Ramos (cell line): ENCODE data around the gene ANKRD7.

ENCODE experiments used
- in situ Hi-C: fragments of 300-500 bp; cut with MboI; formaldehyde crosslinking; loops from one replicate; pipeline ENCODE4 v1.14.3; 2022; ENCODE audit warnings: low sequenced_read_pairs; ENCODE audit not compliant: unreplicated experiment

The ANKRD7 gene, protein sequence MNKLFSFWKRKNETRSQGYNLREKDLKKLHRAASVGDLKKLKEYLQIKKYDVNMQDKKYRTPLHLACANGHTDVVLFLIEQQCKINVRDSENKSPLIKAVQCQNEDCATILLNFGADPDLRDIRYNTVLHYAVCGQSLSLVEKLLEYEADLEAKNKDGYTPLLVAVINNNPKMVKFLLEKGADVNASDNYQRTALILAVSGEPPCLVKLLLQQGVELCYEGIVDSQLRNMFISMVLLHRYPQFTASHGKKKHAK

DNA sequence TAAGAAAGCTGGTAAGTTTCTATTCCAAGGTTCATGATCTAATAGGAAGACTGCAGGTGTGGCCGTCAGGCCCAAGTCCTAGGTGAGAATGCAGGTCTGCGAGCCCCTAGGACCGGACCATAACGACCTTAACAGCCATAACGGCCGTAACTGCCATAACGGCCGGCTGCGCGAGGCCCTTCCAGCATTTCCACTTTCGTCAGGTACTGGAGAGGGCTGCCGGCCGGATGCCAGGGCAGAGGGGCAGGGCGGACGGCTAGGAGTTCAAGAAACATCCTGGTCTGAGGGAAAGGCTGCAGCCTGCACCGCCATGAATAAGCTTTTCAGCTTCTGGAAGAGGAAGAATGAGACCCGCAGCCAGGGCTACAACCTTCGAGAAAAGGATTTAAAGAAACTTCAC lies at the start of gene ANKRD7:
Gene ANKRD7, plus strand, starts transcription at position 184 of the 400 bp plus-strand sequence. Its CDS starts 127 bp downstream, at position 311.
- in situ Hi-C loops = no loop called here

DNA sequence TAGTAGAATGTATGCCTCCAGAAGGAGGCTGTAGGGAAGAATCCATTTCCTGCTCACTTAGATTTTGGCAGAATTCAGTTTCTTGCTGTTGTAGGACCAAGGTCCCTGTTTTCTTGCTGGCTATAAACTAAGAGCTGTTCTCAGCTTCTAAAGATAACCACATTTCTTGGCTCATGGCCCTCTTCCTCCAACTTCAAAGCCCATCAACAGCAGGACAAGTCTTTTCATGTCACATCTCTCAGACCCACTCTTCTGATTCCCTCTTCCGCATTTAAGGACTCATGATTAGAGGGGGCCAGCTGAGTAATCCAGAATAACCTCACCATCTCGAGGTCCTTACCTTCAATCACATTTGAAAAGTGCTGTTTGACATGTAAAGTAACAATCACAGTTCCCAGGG lies 48.8 kb upstream of the ANKRD7 start:
- in situ Hi-C loops = loop anchor here (25.0 kb wide), 1 partner anchor 1313 kb away; the partner anchor contains the start of gene CAPZA2

DNA sequence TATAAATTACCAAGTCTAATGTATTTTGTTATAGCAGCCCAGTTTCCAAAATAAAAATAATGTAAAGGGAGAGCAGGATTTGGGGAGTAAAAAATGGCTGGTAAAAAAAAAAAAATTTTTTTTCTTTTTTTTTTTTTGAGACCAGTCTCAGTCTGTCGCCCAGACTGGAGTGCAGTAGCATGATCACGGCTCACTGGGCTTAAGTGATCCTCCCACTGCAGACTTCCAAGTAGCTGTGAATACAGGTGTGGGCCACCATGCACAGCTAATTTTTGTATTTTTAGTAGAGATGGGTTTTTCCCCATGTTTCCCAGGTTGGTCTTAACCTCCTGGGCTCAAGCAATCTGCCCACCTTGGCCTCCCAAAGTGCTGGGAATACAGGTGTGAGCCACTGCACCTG lies 45.3 kb upstream of the ANKRD7 start:
- in situ Hi-C loops = loop anchor here (25.0 kb wide), 1 partner anchor 1317 kb away; the partner anchor contains the start of gene CAPZA2

DNA sequence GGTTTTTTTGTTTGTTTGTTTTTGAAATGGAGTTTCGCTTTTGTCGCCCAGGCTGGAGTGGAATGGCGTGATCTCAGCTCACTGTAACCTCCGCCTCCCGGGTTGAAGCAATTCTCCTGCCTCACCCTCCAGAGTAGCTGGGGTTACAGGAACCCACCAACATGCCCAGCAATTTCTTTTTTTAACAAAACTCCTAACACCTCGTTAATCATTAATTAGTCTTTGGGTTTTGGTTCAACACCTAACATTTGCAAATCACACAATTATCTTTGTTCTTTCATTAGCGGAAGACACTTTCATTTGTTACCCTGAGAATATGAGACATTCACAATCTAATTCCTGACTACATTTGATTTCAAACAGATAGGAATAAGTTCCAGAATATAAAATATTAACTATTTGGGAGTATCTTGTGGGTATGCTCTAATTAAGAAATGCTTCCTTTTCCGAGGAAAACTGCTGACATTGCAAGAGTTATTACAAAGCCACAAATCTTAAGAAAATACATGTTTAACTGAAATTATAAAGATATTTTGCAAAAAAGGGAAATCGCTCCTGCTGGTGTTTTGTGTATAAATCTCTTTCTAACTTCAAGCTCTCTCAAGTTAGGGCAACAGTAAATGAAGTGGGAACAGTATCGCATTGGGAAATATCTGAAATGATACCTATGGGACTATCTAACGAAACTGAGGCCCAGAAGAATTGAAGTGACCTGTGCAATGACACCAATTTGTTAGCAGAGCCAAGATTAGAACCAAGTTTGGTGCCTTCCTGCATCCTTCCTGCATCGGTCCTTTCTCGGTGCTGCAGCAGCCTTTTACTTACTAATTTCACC lies 41.7 kb upstream of the ANKRD7 start:
- in situ Hi-C loops = loop anchor here (25.0 kb wide), 1 partner anchor 1321 kb away; the partner anchor contains the start of gene CAPZA2

DNA sequence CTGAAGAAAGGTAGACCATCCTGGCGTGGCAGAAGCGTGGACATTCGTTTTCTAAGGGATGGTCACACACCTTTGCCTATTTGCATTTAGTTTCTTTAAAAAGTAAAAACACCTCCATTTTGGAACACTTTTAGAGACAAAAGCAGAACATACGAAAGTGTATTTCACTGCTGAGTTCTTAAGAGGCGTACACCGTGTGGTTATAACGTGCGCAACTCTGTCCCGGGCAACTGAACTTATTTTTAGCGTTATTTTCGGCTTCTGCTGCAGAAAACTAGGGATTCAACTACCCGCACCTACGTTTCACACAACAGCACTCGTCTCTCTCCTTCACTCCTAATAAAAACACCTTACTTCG lies 41.1 kb upstream of the ANKRD7 start:
- in situ Hi-C loops = loop anchor here (25.0 kb wide), 1 partner anchor 1321 kb away; the partner anchor contains the start of gene CAPZA2

DNA sequence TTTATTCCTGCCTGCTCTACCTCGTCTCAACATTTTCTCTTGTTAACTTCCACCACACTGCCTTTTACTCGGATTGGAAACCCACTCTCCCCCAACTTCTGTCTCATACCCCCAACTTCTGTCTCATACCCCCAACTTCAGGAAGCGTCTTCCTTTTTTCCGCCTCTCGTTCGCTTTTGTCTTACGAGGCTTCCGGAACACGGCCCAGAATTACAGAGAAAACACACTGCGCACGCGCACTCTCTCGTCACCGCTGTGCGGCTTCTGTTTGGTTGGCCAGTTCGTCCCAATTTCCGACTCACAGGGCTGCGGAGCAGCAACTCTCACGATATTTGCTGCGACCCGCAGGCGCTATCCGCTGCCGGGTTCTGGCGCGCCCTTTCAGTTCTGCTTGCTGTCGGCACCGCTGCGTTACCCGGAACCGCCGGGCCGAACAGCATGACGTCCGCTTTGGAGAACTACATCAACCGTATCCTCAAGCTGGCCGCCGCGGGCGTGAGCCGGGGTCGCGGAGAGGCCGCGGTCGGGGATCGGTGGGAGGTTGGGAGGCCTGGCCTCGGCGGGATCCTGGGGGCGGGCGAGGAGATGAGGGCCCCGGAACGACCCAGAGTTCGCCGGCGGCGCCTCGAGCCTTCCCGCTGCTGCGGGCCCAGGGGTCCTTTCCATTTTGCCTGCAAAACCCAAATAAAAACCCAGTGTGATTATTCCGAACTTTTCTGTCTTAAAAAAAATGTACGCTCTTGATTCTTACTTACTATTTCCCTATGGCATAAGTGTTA lies 40.5 kb upstream of the ANKRD7 start, which contains the start of gene LSM8:
Gene LSM8, plus strand, starts transcription at position 379 of the 779 bp plus-strand sequence. Its CDS starts 60 bp downstream, at position 439.
- in situ Hi-C loops = loop anchor here (25.0 kb wide), 1 partner anchor 1322 kb away; the partner anchor contains the start of gene CAPZA2

DNA sequence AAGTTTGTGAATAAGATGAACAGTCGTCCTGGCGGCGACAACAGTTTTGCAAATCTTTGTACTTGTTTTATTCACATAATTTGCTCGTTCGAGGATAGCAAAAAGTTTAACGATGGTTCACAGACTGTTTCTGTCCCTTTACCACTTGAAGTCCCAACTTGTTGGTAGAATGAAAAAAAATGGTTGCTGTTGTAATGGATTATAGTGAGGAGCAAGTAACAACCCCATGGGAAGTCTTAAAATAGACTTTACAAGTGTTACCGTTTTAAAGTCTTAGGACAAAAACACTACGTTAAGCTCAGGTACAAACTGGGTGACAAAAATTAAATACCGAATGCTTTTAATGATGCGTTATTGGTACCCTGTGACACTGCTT lies 40.0 kb upstream of the ANKRD7 start:
- in situ Hi-C loops = loop anchor here (25.0 kb wide), 1 partner anchor 1322 kb away; the partner anchor contains the start of gene CAPZA2

DNA sequence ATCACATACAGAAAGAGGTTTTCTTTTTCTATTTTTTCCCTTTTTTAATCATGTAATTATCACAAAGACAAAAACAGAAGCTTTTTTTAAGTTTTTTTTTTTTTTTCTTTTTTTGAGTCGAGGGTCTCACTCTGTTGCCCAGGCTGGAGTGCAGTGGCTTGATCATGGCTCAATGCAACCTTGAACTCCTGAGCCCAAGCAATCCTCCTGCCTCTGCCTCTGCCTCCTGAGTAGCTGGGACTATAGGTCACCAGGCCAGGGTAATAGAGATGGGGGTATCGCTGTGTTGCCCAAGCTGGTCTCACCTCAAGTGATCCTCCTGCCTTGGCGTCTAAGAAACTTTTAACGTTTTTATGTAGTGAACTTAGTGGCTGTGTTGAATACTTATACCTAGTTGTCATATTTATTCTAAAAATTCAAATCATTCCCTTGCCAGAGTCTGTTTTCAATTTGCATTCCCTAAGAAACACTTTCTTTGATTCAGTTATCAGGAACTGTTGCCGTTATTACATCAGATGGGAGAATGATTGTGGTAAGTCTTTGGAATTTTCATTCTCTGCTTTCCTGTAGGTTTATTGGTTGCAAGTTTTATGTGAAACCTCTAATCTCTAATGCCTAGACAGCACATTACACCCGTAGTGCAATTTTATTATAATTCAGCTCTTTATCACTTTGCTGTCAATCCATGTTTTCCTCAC lies 39.2 kb upstream of the ANKRD7 start:
- in situ Hi-C loops = loop anchor here (25.0 kb wide), 1 partner anchor 1323 kb away; the partner anchor contains the start of gene CAPZA2

DNA sequence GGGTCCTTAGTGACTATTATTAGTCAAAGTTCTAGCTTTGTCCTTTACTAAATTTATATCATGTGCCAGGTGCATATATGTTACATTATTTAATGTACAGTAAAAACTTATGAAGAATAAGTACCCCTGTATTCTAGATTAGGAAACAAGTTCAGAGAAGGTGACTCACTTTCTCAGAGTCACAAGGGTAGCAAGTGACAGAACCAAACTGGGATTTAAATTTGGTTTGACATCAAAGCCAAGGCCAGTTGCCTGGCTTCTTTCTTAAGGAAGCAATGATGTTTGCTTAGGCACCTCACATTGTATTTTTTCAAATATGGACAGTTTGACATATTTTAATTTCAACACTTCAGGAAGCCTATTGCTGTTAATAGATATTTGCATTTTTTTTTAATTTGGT lies 38.0 kb upstream of the ANKRD7 start:
- in situ Hi-C loops = loop anchor here (25.0 kb wide), 1 partner anchor 1324 kb away; the partner anchor contains the start of gene CAPZA2

DNA sequence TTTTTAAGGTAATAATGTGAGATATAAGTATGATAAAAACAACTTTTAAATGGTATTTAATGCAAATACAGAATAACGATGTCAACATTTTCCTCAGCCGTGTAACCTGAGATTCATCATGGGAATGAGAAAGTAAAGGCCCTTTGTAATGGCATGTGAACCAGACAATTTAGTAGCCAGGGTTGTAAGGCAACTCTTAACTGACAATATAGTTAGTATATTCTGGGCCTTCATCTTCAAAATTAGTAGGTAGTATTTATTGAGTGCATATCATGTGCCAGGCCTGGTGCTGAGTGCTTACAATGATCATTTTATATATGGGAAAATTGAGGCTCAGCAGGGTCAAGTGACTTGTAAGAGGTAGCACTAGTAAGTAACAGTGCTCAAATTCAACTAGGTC lies 29.9 kb upstream of the ANKRD7 start:
- in situ Hi-C loops = loop anchor here (25.0 kb wide), 1 partner anchor 1332 kb away; the partner anchor contains the start of gene CAPZA2

DNA sequence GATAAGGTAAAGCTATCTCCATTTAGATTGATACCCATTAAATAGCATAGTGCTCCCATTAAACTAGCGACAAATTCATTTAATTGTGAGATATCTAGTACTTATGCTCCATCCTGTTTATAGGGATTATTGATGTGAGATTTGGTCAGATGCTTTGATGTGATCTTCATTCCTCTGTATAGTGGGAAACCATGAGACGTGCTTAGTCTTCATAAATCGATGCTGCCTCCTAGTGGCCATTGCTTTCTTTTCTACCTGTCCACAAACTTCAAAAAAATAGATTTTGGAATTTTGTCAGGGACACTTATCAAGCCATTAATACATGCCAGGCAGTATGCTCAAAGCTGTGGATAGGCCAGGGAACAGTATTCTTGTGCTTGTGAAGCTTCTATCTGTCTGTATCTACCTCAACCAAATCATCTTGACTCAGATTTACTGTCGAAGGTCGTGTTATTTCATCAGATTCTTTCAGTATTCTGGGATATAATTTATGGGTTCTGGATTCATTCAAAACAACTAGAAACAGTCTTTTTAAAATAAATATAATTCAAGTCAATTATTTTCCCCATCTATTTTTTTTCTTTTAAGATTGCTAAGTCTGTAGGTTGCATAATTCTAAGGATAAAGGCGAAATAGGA lies 28.5 kb upstream of the ANKRD7 start:
- in situ Hi-C loops = loop anchor here (25.0 kb wide), 1 partner anchor 1334 kb away; the partner anchor contains the start of gene CAPZA2

DNA sequence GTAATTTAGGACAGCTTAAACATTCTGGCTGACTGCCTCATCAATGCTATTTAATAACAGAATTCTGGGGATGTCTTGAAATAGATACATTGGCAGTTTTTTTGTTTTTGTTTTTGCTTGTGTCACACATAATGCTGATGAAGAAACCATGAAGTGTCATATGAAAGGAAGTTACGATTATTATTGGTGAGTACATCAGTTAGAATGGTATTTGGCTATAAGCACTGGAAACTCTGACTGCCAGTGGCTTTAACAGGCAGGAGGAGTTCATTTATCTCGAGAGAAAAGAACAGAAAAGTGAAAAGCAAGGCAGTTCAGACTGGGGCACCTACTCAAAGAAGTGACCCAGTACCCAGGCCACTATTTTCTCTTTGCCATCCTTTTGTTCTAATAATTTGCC lies 22.4 kb upstream of the ANKRD7 start:
- in situ Hi-C loops = no loop called here

DNA sequence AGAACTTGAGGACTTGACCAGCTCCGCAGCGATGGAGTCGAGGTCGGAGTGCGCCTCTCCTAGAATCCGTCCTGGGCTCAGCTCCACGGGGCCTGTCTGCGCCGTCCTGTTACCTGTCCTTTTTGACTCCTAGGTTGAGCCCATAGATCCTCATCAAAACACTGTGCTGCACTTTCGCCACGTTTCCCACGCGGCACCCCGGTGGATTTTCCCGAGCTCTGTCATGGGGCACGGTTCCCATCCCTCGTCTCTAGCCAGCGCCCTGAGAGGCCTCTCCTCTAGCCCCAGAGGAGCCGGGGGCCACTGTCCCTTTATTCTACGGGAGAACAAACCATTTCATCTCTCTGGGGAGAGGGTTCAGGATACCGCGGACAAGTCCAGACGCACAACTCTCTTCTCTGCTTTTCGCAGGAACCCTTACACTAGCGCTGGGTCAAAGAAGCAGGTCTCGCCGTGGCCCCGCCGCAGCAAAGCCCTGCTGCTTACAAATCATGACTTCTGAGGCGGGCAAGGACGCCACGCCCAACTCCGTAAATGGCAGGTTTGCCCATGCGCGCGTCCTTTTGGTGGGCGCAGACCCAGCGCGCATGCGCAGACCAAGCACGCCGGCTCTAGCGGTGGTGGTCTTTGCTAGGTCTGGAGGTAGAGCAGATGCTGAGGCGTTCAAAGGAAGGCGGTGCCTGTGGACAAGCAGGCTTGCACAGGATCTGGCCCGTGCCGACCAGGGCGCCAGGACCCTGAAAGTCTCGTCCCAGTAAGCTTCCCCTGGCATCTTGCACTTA lies 10.3 kb upstream of the ANKRD7 start:
- in situ Hi-C loops = no loop called here

DNA sequence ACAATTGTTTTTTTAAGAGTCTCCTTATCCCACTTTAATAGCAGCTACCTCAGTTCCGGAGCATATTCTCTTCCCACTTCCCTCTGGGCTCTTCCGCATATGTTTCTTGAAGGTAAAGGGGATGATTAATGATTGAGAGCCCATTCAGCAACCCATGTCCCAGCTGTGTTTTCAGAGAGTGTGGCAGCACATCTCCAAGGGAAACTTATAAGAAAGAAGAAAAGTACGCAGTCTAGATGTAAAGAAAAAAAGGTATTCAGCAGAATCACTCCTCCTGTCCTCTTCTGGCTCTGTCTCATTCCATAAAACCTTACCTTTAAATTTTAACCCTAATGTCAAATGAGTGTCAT lies 9.7 kb upstream of the ANKRD7 start:
- in situ Hi-C loops = no loop called here

DNA sequence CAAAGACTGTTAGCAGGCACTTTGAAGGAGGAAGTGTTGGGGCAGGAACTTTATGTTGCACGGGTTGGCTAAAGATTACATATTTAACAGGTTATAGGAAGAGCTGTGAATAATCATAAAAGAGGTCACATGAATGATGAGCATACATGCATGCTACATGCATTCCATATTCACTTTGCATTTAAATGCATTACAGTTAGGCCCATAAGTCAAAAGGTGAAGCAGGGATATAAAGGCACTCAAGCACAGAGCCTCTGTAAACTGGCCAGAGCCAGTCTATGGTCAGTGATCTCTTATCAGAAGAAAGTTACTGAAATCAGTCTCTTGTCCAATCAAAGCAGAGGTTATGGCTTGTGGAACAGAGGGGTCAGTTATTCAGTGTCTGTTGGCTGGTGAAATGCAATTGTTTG lies 7.3 kb upstream of the ANKRD7 start:
- in situ Hi-C loops = no loop called here

DNA sequence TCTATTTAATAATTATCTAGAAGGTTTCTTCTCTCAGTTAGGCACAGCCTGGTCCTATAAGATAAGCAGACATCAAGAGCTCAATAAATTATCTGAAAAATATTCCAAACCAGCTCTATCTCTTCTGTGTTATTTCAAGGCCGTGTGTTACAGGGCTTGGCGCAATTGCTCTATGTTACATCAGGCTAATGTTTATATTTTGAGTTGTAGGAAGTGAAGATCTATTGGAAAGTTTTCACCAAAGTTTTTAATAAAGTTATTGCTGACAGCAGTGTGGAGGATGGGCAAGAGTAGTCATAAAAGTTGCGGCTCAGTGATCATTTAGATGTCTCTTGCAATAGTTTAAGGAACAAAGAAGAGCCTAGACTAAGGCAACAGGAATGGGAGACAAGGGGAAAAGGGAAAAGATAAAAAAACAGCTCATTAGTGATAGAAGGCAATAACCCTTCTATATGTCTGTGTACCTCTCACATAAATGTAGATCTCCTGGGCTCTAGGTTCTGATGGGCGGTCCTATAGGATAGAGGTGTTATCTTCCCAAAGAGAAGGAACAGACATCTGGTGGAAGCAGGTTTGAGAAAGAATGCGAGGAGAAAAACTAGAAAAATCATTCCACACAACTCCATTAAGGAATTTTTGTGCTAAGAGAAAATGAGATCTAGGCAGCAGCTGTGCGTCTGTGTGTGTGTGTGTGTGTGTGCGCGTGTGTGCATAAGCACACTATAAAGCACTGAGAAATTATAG lies 5.9 kb upstream of the ANKRD7 start:
- in situ Hi-C loops = no loop called here

DNA sequence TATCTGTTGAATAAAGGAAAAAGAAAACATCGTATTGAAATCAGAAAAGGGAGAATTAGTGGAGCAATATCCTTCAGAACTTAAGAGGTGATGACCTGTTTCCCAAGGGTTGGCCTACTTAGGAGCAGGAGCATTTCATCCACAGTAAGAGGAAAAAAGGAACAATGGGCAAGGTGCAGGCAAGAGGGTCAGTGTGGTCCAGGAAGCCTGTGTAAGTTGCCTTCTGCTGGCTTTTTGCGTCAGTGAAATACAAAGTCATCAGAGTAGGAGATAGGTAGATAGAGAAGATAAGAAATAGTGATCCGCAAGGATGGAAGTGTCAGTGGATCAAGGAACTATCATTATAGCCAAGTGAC lies 5.4 kb upstream of the ANKRD7 start:
- in situ Hi-C loops = no loop called here

DNA sequence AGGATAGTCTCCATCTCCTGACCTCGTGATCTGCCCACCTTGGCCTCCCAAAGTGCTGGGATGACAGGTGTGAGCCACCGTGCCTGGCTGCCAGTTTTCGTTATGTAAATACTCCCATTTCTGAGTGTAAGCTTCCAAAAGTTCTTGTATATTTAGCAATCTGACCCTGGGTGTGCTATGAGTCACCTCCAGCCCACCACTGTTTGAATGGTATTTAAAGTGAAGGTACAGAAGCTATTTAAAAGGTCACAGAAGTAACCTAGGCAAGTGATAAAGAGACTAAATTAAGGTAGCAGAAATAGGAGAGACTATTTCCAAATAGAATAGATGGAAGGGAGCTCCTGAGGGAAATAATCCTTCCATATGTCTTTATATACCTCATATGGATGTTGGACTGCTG lies 3.9 kb upstream of the ANKRD7 start:
- in situ Hi-C loops = no loop called here
